VCaP (cell line): ENCODE measurements around the gene STK33.

ENCODE experiments used
- H3K27ac ChIP-seq: fragments of 450-650 bp; 2 replicates; pipeline ENCODE4 v1.5.1; 2017
- TF ChIP-seq, protein P1 (sequence below): fragments of 450-650 bp; conservative IDR thresholded peaks from 2 replicates; pipeline ENCODE4 v1.5.1; 2017; ENCODE audit warnings: mild to moderate bottlenecking, moderate library complexity

STK33 gene

GRCh38 chr11:8634498-8634897 lies 40.5 kb upstream of the STK33 start:
- TF ChIP-seq, protein P1, sequence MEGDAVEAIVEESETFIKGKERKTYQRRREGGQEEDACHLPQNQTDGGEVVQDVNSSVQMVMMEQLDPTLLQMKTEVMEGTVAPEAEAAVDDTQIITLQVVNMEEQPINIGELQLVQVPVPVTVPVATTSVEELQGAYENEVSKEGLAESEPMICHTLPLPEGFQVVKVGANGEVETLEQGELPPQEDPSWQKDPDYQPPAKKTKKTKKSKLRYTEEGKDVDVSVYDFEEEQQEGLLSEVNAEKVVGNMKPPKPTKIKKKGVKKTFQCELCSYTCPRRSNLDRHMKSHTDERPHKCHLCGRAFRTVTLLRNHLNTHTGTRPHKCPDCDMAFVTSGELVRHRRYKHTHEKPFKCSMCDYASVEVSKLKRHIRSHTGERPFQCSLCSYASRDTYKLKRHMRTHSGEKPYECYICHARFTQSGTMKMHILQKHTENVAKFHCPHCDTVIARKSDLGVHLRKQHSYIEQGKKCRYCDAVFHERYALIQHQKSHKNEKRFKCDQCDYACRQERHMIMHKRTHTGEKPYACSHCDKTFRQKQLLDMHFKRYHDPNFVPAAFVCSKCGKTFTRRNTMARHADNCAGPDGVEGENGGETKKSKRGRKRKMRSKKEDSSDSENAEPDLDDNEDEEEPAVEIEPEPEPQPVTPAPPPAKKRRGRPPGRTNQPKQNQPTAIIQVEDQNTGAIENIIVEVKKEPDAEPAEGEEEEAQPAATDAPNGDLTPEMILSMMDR, result no peak
- no peak overlapping the region for H3K27ac ChIP-seq

GRCh38 chr11:8631395-8632118 lies 37.5 kb upstream of the STK33 start:
- no peak overlapping the region for H3K27ac ChIP-seq
- TF ChIP-seq, protein P1, result no peak

- TF ChIP-seq, protein P1, result no peak
These were observed 30.7 kb upstream of the STK33 start for GRCh38 chr11:8624698-8625097.

DNA sequence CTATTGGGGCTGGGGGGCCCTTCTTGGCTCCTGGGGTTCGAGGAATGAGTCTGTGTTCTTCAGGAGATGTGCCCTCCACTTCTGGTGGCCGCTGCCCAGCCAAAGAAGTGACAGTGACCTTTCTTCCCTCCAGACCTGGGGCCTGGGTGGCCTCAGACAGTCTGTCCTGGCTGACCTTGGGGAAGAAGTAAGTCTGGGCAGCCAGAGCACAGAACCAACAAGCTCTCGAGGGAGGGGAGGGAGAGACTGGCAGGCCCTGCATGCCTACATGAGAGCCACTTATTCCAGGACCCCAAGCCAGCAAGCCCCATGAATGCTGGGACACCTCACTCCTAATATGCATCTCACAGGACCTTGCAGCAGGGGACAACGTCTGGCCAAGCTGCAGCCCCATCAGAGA lies 27.1 kb upstream of the STK33 start:
- H3K27ac ChIP-seq, result no peak overlapping the region
- TF ChIP-seq, protein P1, result no peak

More at GRCh38 chr11:8624698-8625097, 30.7 kb upstream of the STK33 start:
- no peak overlapping the region for H3K27ac ChIP-seq

GRCh38 chr11:8617063-8617462 lies 23.0 kb upstream of the STK33 start:
- TF ChIP-seq, protein P1, result no peak
- no peak overlapping the region for H3K27ac ChIP-seq

DNA sequence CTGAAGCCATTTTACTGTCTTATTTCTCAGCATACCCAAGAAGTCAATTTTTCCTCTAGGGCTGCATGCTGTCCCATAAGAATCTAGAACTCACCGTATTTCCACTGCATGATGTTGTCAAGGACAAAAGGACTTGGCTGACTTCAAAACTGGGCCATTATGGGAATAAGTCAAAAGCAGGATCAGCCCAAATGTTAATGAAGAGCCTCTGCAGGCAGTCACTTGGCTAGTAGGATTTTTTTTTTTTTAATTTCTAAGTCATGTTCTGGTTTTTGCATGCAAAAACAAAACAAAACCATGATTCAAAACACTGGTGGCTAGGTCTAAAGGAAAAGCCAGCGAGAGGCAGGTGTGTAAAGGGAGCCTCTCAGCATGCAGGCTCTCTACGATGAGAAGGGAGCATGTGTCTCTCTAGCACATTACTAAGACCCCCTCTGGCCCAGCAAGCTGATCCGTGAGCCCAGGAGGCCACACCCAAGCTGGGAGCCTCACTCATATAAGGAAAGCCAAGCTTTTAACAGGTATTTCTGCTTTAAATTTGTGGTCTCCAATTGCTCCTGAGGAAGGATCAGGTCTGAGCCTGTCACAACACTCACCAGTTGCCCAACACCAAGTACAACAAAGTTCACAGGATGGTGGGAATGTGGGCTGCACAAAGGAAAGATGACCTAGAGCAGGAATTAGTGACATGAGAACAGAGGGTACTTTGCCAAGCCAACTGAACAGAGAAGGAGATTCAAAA lies 21.4 kb upstream of the STK33 start:
- no peak overlapping the region for H3K27ac ChIP-seq
- TF ChIP-seq, protein P1, result no peak

DNA sequence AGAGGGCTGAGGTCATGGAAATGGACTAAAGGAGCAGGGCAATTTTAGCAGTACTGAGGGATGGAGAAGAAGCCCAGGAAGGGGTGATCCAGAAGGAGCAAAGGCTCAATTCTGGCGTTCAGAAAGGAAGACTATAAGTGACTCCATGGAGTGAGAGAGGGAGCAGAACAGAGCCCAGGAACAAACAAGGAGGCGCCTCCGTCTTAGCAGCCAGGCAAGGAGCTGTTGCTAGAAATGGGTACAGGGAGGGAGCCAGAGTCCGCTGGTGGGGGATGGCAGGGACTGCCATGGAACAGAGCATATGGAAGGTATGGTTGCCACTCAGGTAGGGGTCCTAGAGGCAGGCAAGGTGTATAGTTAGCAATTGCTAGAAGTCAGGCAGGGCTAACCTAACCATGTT lies 20.5 kb upstream of the STK33 start:
- no peak overlapping the region for H3K27ac ChIP-seq
- TF ChIP-seq, protein P1, result no peak
